Kasumi-1 (cell line): ENCODE results near the gene DHX35.

ENCODE experiments used
- DNase-seq, 2 experiments: peaks; one replicate each; lab custom pipeline; 2025; lab: John Stamatoyannopoulos, UW

Gene DHX35

DNA sequence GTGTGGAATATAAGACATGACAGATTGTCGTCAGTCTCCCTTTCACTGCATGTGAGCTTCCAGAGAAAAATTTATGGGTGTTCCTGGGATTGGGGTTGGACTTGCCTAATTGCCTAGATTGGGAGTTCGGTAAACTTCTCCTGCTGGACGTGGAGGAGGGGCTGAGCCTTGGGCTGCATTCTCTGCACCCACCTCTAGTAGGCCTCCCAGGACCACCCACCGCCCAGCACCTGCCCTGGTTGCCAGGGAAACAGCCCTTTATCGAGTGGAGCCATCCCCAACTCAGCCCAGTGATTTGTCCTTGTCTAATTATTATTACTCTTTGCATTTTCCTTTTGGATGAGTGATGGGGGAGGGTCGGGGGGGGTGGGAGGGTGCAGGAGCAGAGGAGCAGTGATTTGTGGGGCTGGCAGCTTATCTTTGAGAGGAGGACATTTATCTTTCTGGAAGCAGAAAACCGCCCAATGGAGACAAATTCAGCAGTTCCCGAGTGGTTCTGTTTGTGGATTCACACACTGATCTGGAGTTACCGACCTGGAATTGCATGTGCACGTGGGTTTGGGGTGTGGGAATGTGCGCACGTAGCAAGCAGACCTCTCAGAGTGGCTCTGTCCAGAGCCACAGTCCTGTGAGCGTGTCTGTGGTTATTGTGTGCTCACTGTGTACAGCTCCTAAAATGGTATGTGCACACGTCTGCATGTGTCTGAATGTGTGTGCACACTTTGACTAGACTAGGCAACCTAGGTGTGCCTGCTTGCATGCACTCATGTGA is 104.5 kb downstream of the DHX35 start:
- no peak for DNase-seq

- no peak for DNase-seq
These were observed 105.5 kb downstream of the DHX35 start for GRCh38 chr20:39067526-39068216.

- no peak for DNase-seq
These were observed 107.8 kb downstream of the DHX35 start for GRCh38 chr20:39069976-39070375.

GRCh38 chr20:39070484-39071231 is 108.5 kb downstream of the DHX35 start:
- DNase-seq, result no peak

GRCh38 chr20:39072132-39072531 is 110.0 kb downstream of the DHX35 start:
- DNase-seq, result no peak

DNA sequence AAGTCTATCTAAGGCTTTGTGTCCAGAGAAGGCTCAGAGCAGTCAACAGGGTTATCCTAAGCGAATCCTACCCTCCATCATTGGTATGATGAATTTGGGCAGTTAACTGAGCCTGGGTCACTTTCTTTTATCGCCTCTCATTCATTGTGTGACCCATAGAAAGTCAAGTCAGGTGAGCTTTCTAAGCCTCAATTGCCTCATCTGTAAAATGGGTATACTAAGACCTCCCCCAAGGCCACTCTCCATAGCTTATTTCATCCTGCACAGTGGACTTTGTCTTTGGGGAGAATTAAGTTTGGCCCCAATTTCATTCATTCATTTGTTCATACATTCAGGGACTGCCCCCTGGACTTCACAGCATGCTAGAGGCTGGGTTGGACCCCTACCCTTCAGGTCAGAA is 110.5 kb downstream of the DHX35 start:
- DNase-seq, result no peak

DNA sequence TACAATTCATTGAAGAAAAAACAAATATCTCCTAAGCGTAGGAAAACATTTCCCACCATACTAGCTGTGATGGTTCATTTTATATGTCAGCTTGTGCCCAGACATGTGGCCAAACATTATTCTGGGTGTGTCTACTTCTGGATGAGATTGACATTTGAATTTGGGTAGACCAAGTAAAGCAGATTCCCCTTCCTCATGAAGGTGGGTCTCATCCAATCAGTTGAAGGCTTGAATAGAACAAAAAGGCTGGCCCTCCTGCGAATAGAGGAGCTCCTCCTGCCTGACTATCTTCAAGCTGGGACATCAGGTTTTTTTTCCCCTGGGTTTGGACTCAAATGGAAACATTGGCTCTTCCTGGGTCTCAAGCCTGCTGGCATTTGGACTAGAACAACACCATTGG is 113.6 kb downstream of the DHX35 start:
- DNase-seq, result no peak

GRCh38 chr20:39076958-39077357 is 114.8 kb downstream of the DHX35 start:
- no peak for DNase-seq

- DNase-seq, result no peak
These were observed 118.2 kb downstream of the DHX35 start for GRCh38 chr20:39080326-39080725.

DNA sequence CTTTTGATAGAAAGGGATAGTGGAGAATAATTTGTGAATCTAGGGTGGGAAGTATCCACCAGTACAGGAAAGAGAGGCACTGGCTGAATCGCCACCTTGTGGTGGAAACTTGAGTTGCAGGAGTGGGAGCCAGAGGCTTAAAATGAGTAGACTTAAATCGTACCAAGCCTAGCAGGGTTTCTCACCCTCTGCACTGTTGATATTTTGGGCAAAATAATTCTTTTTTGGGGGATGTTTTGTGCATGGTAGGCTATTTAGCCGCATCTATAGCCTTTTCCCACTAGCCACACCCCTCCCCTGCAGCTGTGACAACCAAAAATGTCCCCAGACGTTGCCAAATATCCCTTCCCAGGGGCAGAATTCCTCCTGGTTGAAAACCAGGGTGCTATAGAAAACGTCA is 119.1 kb downstream of the DHX35 start:
- DNase-seq, result peak; percentile 71 to 87

DNA sequence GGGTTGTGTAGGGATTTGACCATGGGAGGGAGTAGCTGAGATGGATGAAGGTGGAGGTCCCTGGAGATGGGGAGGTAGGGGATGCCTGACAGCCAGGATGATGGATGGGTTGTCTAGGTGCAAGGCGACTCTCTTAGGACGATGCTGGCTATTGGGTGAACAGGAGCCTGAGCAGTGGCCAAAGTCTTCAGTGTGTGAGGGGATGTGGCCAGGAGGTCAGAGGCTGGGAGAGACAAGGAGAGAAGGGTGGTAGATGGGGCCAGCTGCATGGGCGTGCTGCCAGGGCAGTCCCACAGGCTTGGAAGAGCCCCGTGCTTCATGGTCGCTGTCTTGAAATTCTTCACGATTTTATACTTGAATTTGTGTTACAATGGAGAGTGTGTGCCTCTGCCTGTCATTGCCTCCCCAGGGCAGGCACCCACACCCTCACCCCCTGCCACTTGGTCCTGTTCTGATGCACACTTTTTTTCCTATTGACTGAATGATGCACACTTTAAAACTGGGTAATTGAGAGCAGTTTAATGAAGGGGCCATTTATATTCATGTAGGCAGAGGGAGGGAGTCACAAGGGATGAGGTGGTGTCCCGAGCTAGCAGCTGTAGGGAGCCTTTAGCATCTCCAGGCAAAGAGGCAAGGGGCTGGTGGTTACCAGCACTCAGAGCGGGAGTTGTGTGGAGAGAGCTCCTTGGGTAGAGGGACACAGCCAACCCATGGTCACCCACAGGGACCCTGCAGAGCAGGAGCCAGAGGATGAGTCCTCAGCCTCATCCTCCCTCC is 120.7 kb downstream of the DHX35 start:
- no peak for DNase-seq

GRCh38 chr20:39083761-39084160 is 121.6 kb downstream of the DHX35 start:
- no peak for DNase-seq

DNA sequence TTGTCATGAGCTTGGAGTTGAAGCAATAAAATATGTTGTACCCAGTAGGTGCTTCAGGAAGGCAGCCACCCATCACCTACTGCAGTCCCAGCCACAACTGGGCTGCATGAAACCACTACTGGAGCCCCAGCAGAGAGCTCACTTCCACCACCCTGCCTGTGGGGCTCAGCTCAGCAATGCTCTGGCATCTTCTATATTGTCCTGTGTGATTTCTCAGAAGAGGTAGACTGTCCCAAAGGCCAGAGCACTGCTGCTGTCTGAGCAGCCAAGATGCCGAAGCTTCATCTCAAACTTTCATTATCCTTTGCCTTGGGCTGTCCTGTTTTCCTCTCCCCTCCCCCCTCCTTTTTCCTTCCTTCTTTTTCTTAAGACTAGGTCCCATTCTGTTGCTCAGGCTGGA is 126.9 kb downstream of the DHX35 start:
- DNase-seq, result no peak
